H1 (cell line): ENCODE measurements around the gene SLC22A3. TPM values are rescaled to one million over a fixed set of nuclear protein-coding genes. Genes with fewer than 3 reads are reported as not detected.

Source experiments
- CTCF ChIA-PET: fragments of 300-600 bp; sonication (Branson Sonifier 250); formaldehyde crosslinking; loops from one replicate; lab custom pipeline; 2021; ENCODE audit not compliant: partially characterized antibody; lab: Charles Lee
- POLR2A ChIA-PET: fragments of 300-600 bp; sonication (Branson Sonifier 250); formaldehyde crosslinking; loops from one replicate; lab custom pipeline; 2021; ENCODE audit warnings: inconsistent platforms; ENCODE audit not compliant: partially characterized antibody; lab: Charles Lee
- DNase-seq, 2 experiments: peaks; one replicate each; pipeline versions ENCODE4 v3.0.0 to v3.0.0-alpha.2; 2010 to 2022; ENCODE audit warnings: low spot score in 2 of 2, low read depth in 1 of 2, mixed read lengths in 1 of 2
- FAIRE-seq: peaks from 2 replicates; lab custom pipeline; 2011; peaks lifted over from hg19 to GRCh38; lab: Jason Lieb, UNC
- H2AFZ ChIP-seq: 2 replicates; pipeline ENCODE4 v1.8.1; 2012; ENCODE audit warnings: low read length, inconsistent platforms
- H2AK5ac ChIP-seq: 2 replicates; pipeline ENCODE4 v1.6.1; 2013; ENCODE audit warnings: low read depth, low read length
- H2BK120ac ChIP-seq: replicated peaks from 2 replicates; pipeline ENCODE3; 2013; ENCODE audit warnings: low read depth, low read length, inconsistent platforms
- H2BK12ac ChIP-seq: 2 replicates; pipeline ENCODE4 v1.6.1; 2013; ENCODE audit warnings: low read depth, low read length
- H2BK15ac ChIP-seq: 2 replicates; pipeline ENCODE4 v1.6.1; 2013; ENCODE audit warnings: low read length
- H2BK20ac ChIP-seq: 2 replicates; pipeline ENCODE4 v1.6.1; 2013; ENCODE audit warnings: low read length
- H2BK5ac ChIP-seq: 2 replicates; pipeline ENCODE4 v1.6.1; 2013; ENCODE audit warnings: low read depth, low read length
- H3K14ac ChIP-seq: 2 replicates; pipeline ENCODE4 v1.6.1; 2013; ENCODE audit warnings: inconsistent platforms; ENCODE audit not compliant: insufficient read length
- H3K18ac ChIP-seq: 2 replicates; pipeline ENCODE4 v1.6.1; 2013; ENCODE audit warnings: low read length; ENCODE audit errors: extremely low read depth
- H3K23ac ChIP-seq: 2 replicates; pipeline ENCODE4 v1.6.1; 2013; ENCODE audit warnings: inconsistent platforms; ENCODE audit not compliant: insufficient read length
- H3K23me2 ChIP-seq: 2 replicates; pipeline ENCODE4 v1.6.1; 2013; ENCODE audit warnings: low read depth, low read length
- H3K27ac ChIP-seq: 2 replicates; pipeline ENCODE4 v1.6.1; 2011; ENCODE audit warnings: low read depth, low read length, inconsistent platforms
- H3K27me3 ChIP-seq, 4 experiments: replicated peaks in 1 of 4; 1 replicate in 1 of 4; 2 replicates in 3 of 4; pipeline versions ENCODE4 v1.6.1 to v1.8.1; 2011 to 2013; ENCODE audit warnings: low read length in 3 of 4, mild to moderate bottlenecking in 3 of 4, inconsistent platforms in 2 of 4, mixed read lengths in 2 of 4, moderate library complexity in 1 of 4; ENCODE audit not compliant: control insufficient read depth in 3 of 4, insufficient read depth in 3 of 4; ENCODE audit errors: extremely low read depth in 1 of 4
- H3K36me3 ChIP-seq, 4 experiments: 2 replicates each; pipeline versions ENCODE4 v1.6.1 to v1.8.1; 2011 to 2013; ENCODE audit warnings: mild to moderate bottlenecking in 4 of 4, low read length in 3 of 4, moderate library complexity in 2 of 4, control low read depth in 1 of 4, inconsistent platforms in 1 of 4; ENCODE audit not compliant: insufficient read depth in 4 of 4, control insufficient read depth in 2 of 4
- H3K4ac ChIP-seq: replicated peaks from 2 replicates; pipeline ENCODE3; 2013; ENCODE audit warnings: low read length, low read depth, mixed read lengths, inconsistent platforms; ENCODE audit not compliant: insufficient read length
- H3K4me1 ChIP-seq, 4 experiments: replicated peaks in 1 of 4; 1 replicate in 1 of 4; 2 replicates in 3 of 4; pipeline versions ENCODE4 v1.6.1 to v1.8.1; 2011 to 2013; ENCODE audit warnings: low read length in 3 of 4, inconsistent platforms in 2 of 4, mixed read lengths in 1 of 4; ENCODE audit not compliant: insufficient read depth in 4 of 4, control insufficient read depth in 3 of 4
- H3K4me2 ChIP-seq, 2 experiments: 2 replicates each; pipeline versions ENCODE4 v1.6.1 to v1.8.1; 2011 to 2013; ENCODE audit warnings: low read depth in 2 of 2, low read length in 2 of 2, control low read depth in 1 of 2, inconsistent platforms in 1 of 2, mild to moderate bottlenecking in 1 of 2; ENCODE audit not compliant: insufficient read depth in 1 of 2
- H3K4me3 ChIP-seq, 4 experiments: fragments of 200-600, 300-600 bp in 1 of 4; sonication (generic), shearing (Covaris generic), sonication (Bioruptor Twin) in 1 of 4; 2 replicates each; pipeline versions ENCODE4 v1.5.1 to v1.8.1; 2011 to 2016; ENCODE audit warnings: low read length in 4 of 4, low read depth in 3 of 4, control low read depth in 2 of 4, inconsistent platforms in 2 of 4, mild to moderate bottlenecking in 2 of 4, mixed read lengths in 1 of 4, moderate library complexity in 1 of 4; ENCODE audit not compliant: insufficient read depth in 2 of 4; ENCODE audit errors: extremely low read depth in 1 of 4
- H3K56ac ChIP-seq: replicated peaks from 2 replicates; pipeline ENCODE3; 2013; ENCODE audit warnings: low read depth, mild to moderate bottlenecking, mixed read lengths, low read length, inconsistent platforms; ENCODE audit not compliant: insufficient read length
- H3K79me1 ChIP-seq: 2 replicates; pipeline ENCODE4 v1.6.1; 2013; ENCODE audit warnings: low read depth, low read length, control low read depth
- H3K79me2 ChIP-seq, 2 experiments: 2 replicates each; pipeline versions ENCODE4 v1.6.1 to v1.8.1; 2012 to 2013; ENCODE audit warnings: low read length in 2 of 2, mild to moderate bottlenecking in 2 of 2, inconsistent platforms in 1 of 2; ENCODE audit not compliant: insufficient read depth in 2 of 2, control insufficient read depth in 1 of 2
- H3K9ac ChIP-seq, 4 experiments: replicated peaks in 1 of 4; 1 replicate in 1 of 4; 2 replicates in 3 of 4; pipeline versions ENCODE4 v1.6.1 to v1.8.1; 2011 to 2013; ENCODE audit warnings: low read depth in 3 of 4, low read length in 3 of 4, control low read depth in 2 of 4, mild to moderate bottlenecking in 2 of 4, moderate library complexity in 2 of 4, inconsistent platforms in 1 of 4; ENCODE audit errors: extremely low read depth in 1 of 4
- H3K9me3 ChIP-seq, 2 experiments: 2 replicates each; pipeline versions ENCODE4 v1.6.1 to v1.8.1; 2012 to 2013; ENCODE audit warnings: mild to moderate bottlenecking in 2 of 2, moderate library complexity in 2 of 2, control low read depth in 1 of 2, inconsistent platforms in 1 of 2, low read depth in 1 of 2, low read length in 1 of 2, mixed read lengths in 1 of 2; ENCODE audit not compliant: insufficient read depth in 2 of 2
- H4K20me1 ChIP-seq, 2 experiments: replicated peaks in 1 of 2; 2 replicates each; pipeline versions ENCODE3 to v1.8.1; 2011 to 2013; ENCODE audit warnings: inconsistent platforms in 2 of 2, low read length in 2 of 2, mild to moderate bottlenecking in 1 of 2; ENCODE audit not compliant: insufficient read depth in 2 of 2, control insufficient read depth in 1 of 2
- H4K5ac ChIP-seq: 2 replicates; pipeline ENCODE4 v1.6.1; 2013; ENCODE audit warnings: low read length, low read depth, mixed read lengths, inconsistent platforms; ENCODE audit not compliant: insufficient read length
- H4K8ac ChIP-seq: 2 replicates; pipeline ENCODE4 v1.8.0; 2013; ENCODE audit warnings: mild to moderate bottlenecking, moderate library complexity, low read length, inconsistent platforms; ENCODE audit not compliant: insufficient read depth; ENCODE audit errors: extremely low read depth
- H4K91ac ChIP-seq: replicated peaks from 2 replicates; pipeline ENCODE3; 2013; ENCODE audit warnings: low read length, mixed read lengths, inconsistent platforms; ENCODE audit not compliant: insufficient read length
- CHD7 ChIP-seq: fragments of 300-600 bp; sonication (generic); IDR thresholded peaks from 2 replicates; pipeline ENCODE4 v1.7.1; 2012; ENCODE audit warnings: low read length, moderate library complexity, mild to moderate bottlenecking, inconsistent platforms; ENCODE audit not compliant: insufficient replicate concordance
- WGBS, 2 experiments: shearing (Covaris generic) in 1 of 2; methylation state at CpG; one replicate each; pipeline versions ENCODE4 v1.1.6 to v1.1.7; 2013 to 2015; ENCODE audit warnings: low lambda C conversion rate in 2 of 2, mixed read lengths in 2 of 2, inconsistent platforms in 1 of 2, low coverage in 1 of 2, missing lambda C conversion rate in 1 of 2; ENCODE audit not compliant: insufficient replicate concordance in 2 of 2, insufficient coverage in 1 of 2, insufficient read length in 1 of 2; ENCODE audit errors: extremely low coverage in 1 of 2, missing lambda C conversion rate in 1 of 2; 5-methylcytosine and 5-hydroxymethylcytosine counted together
- polyA plus RNA-seq, 7 experiments: library from polyadenylated mRNA; depleted of rRNA in 3 of 7; stranded (reverse) in 5 of 7; unstranded in 2 of 7; fragments of >200 nt in 5 of 7; fragments of 200-250 nt in 2 of 7; gene quantifications; 1 replicate in 5 of 7; 2 replicates in 1 of 7; 4 replicates in 1 of 7; pipeline versions ENCODE4 v1.2.1 to v1.2.3, GENCODE V29; 2011 to 2013; ENCODE audit warnings: missing spikeins in 2 of 7, mixed read lengths in 2 of 7
- total RNA-seq: library from RNA; stranded (reverse); fragmentation: NEBNext Ultra II Directional; extraction: Animal tissue kit (Norgen Biotek cat#: 25700); gene quantifications from 2 replicates; pipeline ENCODE4 v1.2.1, GENCODE V29; 2021

SLC22A3 gene
- total and polyA plus RNA-seq, 2 of the 8 experiments (the other 6 are each of a cell fraction or from before 2014, with no cell fraction given): 1.0 to 2.9 TPM

- H3K23me2 ChIP-seq: no peaks in the 10 kb centered on the region
- H4K5ac ChIP-seq: no peak overlapping the region
- no peak overlapping the region for H2BK12ac ChIP-seq
- no peak overlapping the region for H4K8ac ChIP-seq
- no peak overlapping the region for H3K4ac ChIP-seq
- H3K79me1 ChIP-seq: no peaks in the 10 kb centered on the region
- no peak overlapping the region for H4K91ac ChIP-seq
- no peak overlapping the region for H3K56ac ChIP-seq
- H3K36me3 ChIP-seq: no peaks in the 10 kb centered on the region
- no peak overlapping the region for H2BK15ac ChIP-seq
- H3K27ac ChIP-seq: no peak overlapping the region
- no peaks in the 10 kb centered on the region for H3K9me3 ChIP-seq
- H2BK5ac ChIP-seq: no peak overlapping the region
- no peaks in the 10 kb centered on the region for H3K4me1 ChIP-seq
- no peak overlapping the region for H2AK5ac ChIP-seq
- no peak for DNase-seq
- H2BK120ac ChIP-seq: no peak overlapping the region
- H3K9ac ChIP-seq: no peak overlapping the region
- H2AFZ ChIP-seq: no peak overlapping the region
- H3K27me3 ChIP-seq: no peaks in the 10 kb centered on the region
- H3K4me2 ChIP-seq: no peak overlapping the region
- H3K23ac ChIP-seq: no peak overlapping the region
- no peaks in the 10 kb centered on the region for H3K79me2 ChIP-seq
- H4K20me1 ChIP-seq: no peaks in the 10 kb centered on the region
- WGBS, 2 experiments: 93% methylated on average over 5 of the region's 5 CpGs; no CpG with 5 or more reads in 1 of the 2 experiments
- H2BK20ac ChIP-seq: no peak overlapping the region
- H3K4me3 ChIP-seq: no peak overlapping the region
- H3K14ac ChIP-seq: no peak overlapping the region
- ChIA-PET CTCF (no interaction called here), POLR2A (no interaction called here)
- H3K18ac ChIP-seq: no peak overlapping the region
- FAIRE-seq: no peak
- TF ChIP-seq CHD7: no peak
Observed at GRCh38 chr6:160336200-160336599, 12.0 kb upstream of the SLC22A3 start.
